Kidney tubule cell (primary cell): ENCODE data around the gene GALNT1.
A peak's percentile ranks its signal among the peaks of the same experiment; 100 is the strongest.

ENCODE experiments used
- DNase-seq: peaks from one replicate; pipeline ENCODE4 v3.0.0-alpha.2; 2018; ENCODE audit warnings: low spot score

GALNT1 gene

DNA sequence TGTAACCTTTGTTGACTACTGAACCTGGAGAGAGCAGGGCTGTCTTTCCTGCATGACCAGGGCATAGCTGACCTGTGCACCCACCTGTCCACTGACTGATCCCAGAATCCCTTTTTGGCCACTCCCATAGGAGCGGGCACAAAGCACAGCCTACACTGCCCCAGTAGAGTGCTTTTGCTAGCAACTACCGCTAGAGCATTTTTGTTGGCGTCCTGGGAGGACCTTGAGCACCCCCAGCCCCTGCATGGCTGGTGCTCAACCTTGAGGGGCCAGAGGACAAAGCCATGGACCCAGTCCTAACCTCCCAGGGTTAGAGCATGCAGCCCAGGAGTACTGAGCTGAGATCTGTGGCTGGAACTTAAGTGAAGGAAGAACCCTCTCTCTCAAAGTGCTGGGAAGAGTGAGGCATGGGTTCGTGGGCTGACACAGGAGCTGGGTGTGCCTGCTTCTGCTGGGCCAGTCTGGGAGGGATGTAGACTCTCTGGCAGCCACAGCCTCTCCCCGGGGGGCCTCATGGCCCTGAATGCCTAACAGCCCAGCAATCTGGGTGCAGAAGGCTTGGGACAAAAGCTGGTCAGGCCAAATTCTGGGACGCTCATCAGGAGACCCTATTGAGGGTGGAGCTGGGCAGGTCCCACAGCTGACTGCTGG is 140.0 kb downstream of the GALNT1 start:
- DNase-seq = no peak

DNA sequence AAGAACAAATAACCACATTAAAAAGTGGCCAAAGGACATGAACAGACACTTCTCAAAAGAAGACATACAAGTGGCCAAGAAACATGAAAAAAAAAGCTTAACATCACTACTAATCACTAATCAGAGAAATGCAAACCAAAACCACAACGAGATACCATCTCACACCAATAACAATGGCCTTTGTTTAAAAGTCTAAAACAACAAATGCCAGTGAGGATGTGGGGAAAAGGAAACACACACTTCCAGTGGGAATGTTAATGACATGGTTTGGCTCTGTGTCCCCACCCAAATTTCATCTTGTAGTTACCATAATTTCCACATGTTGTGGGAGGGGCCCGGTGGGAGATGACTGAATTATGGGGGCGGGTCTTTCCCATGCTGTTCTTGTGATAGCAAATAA is 147.1 kb downstream of the GALNT1 start:
- DNase-seq = peak; percentile 2

DNA sequence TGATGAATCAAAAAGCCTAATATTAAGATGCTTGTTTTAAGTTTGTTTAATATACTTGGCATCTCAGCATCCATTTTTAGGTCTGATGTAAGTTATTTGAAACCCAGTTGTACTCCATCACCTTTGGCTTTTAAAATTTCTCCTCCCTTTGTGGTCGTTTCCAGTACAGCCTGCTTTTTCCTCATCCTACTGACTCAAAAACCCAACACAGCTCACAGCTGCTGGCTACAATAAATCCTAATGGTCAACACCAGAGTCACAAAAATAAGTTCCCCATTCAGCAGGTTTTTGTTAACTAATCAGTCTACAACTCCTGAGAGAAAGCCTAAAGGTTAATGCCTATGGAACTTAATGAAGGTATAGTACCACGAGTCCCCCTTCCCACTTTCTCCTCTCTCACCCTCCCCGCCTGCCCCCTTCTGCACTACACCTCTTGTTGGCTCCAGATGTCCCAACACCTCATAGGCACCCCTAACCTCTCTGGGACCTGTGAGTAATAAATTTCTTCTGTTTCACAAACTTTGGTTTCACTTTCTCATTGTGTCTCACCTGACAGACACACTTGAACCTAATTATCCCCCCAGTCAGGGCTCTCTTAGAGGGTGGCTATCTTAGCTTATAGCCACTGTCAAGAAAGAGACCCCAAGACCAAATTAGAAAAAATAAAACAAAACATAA is 148.6 kb downstream of the GALNT1 start:
- DNase-seq = peak; percentile 32

DNA sequence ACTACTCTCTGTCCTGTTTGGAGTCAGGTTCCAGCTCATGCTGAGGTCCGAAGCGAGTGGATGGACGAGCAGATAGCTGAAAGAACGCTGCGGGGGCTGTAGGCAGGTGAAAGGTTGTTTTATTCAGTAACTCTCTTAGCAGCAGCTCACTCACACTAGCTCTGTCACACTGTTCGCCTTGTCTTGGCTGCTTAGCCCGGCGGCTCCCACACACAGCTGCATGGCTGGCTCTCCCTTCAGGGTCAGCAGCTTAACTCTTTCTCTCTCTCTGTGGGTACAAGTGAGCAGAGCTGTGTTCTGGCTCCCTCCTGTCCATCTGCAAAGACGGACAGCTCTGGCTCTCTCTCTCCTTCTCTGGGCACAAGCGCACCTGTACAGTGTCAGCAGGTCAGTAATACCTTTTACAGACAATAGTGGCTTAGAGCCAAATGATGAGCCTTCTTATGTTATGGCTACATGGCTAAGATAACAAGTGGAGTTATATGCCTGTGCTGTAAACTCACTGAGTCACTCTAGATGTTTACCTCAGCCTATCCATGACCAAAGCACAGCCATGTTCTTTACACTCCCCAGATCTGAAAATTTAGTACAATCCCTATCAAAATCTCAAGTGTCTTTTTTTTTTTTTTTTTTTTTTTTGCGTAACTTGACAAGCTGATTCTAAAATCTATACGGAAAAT is 149.3 kb downstream of the GALNT1 start:
- DNase-seq = peak; percentile 52

DNA sequence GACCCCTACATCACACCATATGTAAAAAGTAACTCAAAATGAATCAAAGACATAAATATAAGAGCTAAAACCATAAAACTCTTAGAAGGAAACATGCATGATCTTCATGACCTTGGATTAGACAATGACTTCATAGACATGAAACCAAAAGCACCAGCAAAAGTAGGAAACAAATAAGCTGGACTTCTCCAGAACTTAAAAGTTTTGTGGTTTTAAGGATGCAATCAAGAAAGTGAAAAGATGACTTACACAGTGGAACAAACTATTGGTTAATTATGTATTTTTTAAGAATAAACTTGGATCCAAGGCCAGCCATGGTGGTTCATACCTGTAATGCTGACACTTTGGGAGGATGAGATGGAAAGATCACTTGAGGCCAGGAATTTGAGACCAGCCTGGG is 150.2 kb downstream of the GALNT1 start:
- no peak for DNase-seq

DNA sequence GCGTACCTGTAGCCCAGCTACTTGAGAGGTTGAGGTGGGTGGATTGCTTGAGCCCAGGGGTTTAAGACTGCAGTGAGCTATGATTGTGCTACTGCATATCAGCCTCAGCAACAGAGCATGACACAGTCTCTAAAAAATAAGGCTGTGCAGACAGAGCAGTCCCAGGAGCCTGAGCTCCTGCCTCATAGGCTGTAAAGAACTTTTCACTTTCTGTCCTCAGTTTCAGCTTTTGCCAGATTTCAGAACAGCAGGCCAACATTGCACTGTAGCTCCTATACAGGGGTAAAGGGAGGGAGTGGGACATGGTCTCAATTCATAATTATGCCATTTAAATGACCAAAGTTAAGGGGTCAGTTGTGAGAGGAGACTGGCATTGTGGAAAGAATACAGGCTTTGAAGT is 150.6 kb downstream of the GALNT1 start:
- DNase-seq = no peak

DNA sequence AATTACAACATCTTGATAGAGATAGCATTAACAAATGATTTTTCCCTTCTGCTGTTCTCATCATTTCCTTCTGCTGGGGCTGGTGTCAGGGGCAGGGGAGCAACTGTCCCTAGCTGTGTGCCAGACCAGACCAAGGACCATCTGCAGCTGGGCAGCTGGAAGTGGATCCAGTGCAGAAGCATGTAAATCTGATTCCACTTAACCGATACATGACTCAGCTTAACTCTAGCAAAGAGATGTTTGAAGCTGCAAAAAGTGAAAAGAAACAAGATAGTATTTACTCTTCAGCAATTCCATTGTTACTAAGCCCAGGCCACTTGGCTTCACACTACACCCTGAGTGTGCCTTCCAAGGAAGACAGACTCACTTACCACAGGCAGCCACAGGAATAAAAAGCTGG is 151.1 kb downstream of the GALNT1 start:
- no peak for DNase-seq

DNA sequence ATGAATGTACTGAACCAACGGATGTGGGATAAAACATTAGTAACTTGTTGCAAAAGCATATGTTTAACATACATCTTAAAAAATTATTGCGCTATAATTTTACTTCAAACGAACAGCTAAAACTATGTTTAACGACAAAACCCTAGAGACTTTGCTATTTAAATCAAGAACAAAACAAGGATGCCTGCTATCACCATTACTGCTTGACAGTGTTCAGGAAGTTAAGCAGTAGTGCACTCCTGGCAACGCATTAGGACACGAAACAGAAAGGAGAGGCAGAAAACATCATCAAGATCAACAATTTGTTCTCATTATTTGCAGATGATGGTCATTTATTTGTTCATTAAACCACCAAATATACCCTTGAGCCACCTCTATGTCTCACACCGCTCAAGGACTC is 151.9 kb downstream of the GALNT1 start:
- DNase-seq = no peak

DNA sequence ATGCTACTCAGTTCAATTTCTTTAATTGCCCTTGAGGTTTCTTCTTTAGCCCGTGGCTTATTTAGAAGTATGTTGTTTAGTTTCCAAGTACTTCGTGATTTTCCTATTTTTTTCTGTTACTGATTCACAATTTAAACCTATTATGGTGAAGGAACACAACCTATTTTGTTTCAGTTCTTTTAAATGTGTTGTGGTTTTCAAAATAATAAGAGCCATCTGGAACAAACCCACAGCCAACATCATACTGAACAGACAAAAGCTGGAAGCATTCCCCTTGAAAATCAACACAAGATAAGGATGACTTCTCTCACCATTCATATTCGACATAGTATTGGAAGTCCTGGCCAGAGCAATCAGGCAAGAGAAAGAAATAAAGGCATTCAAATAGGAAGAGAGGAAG is 155.2 kb downstream of the GALNT1 start:
- no peak for DNase-seq

DNA sequence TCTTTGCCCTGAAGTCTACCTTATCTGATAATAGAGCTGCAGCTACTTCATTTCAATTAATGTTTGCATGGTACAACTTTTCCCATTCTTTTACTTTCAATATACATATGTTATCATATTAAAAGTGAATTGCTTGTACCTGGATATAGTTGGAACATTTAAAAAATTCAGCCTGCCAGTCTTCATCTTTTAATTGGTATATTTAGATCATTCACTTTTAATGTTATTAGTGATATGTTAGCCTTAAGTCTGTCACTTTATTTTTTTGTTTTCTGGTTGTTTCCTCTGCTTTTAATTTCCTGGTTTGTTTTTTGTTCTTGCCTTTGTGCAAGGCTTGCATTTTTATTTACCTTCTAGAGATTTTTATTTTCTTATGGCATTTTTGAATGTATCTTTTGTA is 158.2 kb downstream of the GALNT1 start:
- DNase-seq = no peak

DNA sequence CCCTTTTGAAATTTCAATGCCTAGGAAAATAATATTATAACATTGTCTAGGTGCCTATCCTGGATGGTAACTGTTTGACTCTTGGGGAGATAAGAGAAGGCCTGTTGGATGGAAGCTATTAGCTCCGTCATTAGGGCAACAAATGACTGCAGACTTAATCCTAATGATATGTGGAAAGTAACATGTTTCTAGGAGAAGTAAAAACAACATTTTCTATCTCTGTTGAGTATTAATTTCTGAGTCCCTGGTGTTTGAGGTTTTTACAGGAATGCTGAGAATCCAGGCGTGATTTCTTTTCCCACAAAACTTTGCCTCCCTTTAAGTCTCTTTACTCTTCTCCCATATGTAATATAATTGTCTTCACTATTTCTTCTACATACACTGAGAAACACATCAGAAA is 159.1 kb downstream of the GALNT1 start:
- DNase-seq = no peak

DNA sequence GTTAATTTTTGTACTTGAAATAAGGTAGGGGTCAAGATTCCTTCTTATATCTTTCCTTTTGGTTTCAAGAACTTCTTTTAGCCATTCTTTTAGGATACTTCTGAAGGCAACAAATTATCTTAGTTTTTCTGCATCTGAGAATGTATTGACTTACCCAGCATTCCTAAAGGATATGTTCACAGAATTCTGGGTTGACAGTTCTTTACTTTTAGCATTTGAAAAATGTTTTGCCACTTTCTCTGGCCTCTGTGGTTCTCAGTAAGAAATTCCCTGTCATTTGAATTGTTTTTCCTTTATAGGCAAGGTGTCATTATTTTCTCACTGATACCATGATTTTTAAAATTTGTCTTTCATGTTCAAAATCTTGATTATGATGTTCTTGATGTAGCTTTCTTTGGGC is 162.4 kb downstream of the GALNT1 start:
- no peak for DNase-seq

DNA sequence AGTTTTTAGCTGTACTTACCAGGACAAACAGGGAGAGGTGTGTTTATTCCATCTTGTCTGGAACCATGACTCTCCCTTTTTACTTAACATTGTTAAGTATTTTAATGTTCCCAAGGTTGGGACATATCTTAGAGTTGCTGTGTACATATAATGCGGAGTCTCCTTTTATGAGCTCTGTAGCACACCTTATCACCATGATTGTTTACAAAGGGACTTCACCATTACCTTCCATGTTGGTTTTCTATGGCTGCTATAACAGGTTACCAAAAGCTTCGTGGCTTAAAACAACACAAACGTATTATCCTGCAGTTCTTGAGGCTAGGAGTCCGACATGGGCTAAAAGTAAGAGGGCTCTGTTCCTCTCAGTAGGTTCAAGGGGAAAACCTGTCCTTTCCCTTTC is 164.3 kb downstream of the GALNT1 start:
- no peak for DNase-seq

DNA sequence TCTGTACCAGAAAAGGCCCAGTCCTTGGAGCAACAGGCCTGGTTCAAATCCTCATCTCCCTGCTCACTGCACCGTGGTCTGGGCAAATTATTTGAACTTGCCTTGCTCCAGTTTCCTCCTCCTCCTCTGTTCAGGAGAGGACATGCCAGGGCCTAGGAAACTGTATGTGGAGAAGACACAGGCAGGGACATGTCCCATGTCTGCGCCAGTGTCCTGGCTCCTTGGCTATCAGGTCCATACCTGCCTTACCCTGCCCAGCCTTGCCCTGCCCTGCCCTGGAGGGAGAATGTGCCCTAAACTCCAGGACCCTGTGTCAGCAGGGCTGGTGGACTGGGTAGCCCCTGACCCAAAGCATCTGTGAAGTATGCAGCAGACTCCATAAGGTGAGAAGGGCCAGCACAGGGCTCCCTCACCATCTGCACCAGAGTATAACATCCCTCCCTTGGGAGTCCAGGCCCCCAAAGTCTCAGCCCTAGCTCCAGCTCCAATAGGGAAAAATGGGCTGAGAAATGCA is 165.3 kb downstream of the GALNT1 start:
- no peak for DNase-seq

DNA sequence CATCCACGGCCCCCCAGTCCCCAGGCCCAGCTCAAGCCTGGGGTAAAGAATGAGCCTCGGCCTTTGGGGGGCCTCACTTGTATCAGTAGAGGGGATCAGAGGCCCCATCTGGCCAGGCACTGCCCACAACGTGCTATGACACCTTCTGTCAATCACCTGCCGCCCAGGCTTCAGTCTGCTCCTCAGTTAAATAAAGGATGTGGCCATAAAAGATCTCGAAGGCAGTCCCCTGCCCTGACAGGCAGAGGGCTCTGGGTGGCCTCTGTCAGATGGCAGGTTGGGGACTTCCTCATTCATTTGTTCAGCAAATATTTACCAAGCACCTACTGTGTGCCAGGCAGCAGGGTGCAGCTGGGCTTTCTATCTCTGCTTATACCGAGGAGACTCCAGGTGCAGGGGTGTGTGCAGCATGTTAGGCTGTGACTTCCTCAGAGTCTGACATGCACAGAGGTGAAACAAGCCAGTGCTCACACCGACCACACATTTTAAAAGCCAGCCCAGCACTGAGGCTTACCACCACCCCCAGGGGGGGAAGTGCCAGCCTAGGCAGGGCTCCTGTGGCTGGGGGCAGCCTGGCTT is 166.4 kb downstream of the GALNT1 start:
- no peak for DNase-seq

DNA sequence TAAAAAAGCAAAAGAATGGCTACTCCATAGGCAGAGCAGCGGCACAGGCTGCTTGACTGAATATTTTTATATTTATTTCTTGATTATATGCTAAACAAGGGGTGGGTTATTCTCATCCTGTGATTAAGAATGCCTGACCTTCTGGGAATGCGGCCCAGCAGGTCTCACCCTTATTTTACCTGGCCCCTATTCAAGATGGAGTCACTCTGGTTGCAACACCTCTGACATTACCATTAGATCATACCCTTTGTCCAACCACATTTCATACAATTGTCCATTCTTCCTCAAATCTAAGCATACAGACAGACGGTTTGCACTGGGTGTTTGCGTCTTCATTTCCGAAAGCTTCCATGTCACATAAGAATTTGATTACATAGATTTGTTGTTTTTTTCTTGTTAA is 168.2 kb downstream of the GALNT1 start:
- no peak for DNase-seq

DNA sequence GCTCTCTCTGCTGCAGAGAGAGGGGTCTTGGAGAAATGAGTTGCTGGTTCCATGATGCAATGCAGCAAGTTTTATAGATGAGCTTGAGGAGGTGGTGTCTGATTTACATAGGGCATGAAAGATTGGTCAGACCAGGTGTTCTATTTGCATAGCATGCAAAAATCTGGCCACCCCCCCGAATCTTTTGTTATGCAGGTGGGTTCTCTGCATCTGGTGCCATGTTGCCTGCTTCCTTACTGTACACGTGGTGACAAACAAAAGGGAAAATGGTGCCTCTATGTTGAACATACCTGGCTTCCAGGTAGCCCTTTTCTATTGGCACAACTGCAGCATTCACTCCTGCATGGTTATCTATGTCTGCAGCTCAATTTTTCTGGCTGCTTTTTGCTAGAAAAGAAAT is 169.4 kb downstream of the GALNT1 start:
- DNase-seq = no peak

DNA sequence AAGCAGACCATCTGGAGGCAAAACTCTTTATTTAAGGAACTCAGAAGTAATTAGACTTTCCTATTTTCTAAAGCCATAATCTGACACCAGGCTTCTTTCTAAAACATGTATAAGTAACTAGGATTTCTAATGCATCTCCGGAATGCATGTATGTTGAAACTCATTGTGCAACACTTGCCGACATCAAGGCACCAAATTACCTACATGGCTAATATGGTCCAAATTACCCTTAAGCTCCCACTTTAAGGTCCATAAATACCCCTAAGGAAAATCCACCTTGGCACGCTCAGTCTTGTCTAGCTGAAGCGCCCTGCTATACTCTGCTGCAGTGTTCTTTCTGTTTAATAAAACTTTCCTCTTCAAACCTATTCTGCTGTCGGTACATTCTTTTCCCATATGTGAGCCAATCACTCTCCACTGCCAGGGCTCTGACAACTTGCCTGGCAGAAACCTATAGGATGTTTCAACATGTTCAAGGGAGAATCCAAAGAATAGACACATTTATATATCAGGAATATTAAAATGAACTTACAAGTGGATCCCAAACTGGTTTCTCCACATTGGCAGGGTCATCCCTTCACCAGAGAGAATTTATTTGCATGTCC is 171.9 kb downstream of the GALNT1 start:
- DNase-seq = no peak

DNA sequence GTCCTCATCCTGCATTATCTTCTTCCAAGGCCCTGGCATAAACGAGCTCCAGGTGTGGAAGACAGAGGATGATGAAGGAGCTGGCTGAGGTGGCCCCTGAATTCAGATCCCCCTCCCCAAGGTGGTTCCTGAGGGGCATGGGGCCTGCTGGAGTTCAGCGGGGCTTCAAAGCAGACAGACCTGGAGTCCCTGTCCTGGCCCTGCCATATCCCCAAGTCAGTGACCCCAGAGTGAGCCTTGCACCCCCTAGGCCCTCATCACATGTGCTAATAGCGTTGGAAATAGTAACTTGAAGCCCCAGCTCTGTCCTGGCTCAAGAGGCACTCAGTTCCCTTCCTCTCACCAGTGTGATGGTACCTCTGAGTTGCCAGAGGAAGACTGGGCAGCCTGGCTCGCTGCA is 172.9 kb downstream of the GALNT1 start:
- DNase-seq = no peak

DNA sequence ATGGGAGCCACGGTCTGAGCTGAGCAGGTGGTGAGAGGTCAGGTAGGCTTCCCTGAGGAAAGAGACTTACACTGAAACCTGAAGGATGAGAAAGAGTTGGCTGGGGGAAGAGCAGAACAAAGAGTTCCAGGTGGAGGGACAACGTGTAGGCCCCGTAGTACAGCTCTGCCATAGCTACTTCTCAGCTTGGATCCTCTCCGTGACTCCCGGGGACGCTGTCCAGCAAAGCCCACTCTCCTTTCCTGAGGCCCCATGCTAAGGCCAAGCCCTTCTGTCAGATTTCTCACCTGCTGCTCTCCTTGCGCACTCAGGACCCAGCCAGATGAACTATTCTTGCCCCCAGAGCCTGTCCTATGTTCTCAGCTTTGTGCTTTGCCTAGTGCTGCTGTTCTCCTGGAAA is 173.8 kb downstream of the GALNT1 start:
- DNase-seq = no peak

DNA sequence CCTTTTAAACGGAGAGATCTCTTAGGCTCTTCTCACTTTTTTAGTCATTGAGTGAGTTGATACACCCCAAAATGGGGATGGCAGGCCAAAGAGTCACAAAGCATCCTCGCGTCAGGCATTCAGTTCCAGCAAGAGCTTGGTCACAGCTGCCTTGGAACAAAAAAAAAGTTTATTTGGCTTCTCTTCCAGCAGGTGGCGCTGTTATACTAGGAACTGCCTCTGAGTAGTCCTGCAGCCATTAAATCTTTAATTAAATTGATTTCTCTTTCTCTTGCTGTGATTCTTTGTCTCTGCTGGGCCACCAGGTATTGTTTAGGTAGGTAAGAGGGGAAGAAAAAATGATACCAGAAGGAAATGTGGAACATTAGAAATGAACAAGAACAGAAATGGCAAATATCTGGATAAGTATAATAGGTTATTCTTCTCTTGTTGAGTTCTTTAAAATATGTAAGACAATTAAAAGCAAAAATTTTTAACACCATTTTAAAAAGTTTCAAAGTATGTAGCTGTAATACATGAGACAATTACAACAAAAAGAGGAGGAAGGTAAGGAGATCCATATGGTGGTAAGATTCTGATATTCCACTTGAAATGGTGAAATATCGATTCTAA is 175.1 kb downstream of the GALNT1 start:
- DNase-seq = peak; percentile 65
